HG03108 (cell line): Measurements from ENCODE around the gene LACTB.
"Not testable (repeated sequence)": the region's sequence is repeated elsewhere in the genome, so short reads cannot be mapped to it uniquely, and the experiment has no call there.

Source experiments
- ATAC-seq: cut with Tn5 transposase; IDR thresholded peaks from one replicate; pipeline ENCODE4 v1.9.1; 2021; ENCODE audit warnings: moderate library complexity; ENCODE audit not compliant: unreplicated experiment

LACTB gene

DNA sequence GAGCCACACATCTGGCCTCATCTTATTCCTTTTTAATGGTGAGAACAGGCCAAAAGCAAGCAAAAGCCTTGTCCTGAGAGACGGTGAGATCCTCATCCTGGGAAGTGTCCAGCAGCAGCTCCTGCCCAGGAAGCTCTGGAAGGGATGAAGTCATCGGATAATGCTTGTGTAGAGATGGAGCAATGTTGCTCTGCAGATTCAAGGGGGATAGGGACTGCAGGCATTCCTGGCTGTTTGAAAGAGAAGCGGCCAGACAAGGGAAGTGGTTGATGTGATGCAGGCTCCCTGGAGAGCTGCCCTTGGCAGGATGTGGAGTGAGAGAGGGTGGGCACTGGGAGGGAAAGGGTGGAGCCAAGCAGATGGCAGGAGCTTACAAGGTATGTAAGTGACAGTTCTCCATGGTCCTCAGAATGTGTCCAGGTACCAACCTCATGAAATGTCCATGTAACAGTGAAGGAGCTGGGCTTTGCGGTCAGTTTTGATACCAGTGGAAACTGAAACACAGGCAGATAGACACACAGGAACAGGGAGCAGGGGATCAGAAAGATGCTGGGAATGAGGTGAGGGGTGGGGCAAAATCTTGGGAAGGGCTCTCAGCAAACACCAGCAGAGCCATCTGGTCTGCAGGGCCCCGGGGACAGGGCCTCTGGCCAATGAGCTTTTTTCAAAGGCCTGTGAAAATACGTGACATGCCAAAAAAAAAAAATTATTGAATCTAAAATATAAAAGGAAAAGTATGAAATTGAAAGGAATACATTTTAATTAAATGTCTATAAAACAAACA, 32.2 kb upstream of the LACTB start:
- ATAC-seq: no peak

DNA sequence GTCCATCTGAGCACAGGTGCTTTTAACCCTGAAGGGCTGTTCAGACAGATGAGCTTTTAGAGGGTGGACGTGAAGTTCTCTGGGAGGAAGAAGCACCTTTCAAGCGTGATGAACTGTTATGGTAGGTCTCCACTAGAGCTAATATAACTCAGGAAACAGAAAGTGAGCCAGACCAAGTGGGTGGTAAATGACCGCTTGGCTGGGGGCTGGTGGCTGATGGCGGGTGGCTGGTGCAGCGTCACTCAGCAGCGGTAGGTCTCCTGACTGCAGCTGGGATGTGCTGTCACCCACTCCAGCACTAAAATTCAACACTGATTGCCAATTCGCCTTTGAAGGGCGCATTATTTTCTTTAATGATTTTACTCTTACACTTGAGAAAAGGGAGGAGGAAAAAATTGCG, 31.2 kb upstream of the LACTB start:
- ATAC-seq: no peak

DNA sequence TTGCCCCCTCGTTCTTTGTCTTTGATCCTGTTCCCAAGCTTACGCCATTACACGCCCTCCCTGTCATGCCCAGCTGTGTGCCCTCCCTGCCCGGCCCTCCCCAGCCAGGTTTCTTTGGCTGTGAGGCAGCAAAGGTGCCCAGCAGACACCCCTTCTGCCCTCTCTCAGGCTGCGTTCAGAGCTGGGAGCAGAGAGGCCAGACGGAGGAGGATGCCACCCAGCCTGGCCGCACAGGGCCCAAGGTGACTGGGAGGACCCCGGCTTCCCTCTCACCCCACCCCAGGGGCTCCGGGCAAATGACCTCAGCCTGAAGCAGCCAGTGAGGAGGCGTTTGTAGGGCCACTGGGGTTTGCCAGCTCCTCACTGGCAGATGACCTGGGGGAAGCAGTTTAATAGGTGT, 30.8 kb upstream of the LACTB start:
- no peak for ATAC-seq

DNA sequence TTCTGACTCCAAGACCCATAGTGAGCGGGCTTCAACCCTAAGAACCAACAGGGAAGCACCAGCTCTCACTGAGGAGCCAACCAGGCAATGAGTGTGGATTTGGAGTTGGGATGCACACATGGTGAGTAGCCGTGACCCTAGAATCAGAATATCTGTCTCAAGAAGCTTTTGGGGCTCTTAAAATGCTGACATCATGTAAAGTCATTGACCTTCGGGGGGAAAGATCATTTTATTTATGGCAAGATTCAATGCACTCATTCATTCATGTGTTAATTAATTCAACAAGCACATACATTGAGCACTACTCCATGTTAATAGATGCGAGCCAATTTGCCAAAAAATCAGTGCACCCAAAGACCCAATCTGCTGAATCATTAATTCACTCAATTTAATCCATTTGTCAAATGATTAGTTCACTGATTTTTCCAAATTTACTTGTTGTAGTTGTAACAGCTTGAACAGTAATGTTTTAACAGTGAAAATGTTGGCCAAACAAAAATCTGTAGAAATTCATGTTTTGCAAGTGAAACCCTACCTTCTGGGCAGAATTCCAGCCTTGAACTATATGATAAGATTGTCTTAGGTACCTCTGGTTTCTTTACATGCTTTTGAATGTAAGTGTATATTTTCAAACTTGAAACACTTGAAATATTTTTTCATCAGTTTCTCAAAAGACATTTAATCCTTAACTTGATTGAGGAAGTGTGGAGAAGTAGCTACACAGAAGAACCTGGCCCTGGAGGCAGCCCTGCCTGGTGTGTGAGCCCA, 29.8 kb upstream of the LACTB start:
- ATAC-seq: no peak

DNA sequence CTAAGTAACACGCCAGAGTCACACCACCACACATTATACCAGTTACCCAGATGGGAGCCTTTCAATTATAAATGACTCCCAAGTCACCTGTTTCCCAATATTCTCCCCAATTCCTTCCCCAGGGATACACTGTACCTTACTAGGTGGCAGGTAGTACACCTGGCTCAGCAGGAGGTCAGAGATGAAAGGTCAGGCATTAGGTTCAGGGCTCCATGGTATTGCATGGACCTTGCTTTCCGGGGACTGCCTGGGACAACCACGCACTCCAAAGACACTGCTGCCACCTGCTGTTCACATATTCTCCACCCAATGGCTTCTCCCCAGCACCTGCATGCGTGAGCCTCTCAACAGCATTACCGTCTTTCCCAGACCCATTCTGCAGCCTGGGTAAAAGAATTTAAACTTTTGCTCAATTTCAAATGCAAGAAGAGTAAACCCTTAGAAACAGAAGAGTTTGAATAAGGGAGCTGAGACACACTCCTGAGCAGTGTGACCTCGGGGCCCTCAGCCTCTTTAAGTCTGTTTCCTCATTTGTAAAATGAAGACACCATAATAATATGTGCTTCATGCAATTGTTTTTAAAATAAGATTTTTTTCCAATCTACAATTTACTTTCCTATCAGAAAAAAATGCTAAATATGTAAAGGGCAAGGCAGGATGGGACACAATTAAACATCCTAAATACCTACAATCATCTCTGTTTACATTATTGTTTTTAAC, 28.0 kb upstream of the LACTB start:
- ATAC-seq: no peak

DNA sequence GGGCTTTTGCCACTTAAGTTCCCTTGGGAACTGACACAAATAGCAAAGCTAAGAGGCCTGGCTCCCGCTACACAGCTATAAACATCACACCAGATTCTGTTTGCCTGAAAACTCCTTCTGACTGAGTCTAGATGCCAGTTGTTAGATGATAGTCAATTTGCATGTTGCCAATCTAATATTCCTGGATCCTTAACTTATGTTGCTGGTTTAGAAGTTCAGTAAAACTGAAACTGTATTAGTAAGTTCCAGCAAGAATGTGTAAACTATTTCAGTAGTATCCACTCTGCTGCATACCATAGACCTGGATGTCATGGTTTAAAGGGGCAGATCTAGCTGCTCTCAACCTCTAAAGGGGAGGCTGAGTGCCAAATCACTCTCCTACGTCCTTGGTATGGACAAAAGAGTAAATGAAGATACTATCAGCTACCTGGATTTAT, 27.1 kb upstream of the LACTB start:
- no peak for ATAC-seq

DNA sequence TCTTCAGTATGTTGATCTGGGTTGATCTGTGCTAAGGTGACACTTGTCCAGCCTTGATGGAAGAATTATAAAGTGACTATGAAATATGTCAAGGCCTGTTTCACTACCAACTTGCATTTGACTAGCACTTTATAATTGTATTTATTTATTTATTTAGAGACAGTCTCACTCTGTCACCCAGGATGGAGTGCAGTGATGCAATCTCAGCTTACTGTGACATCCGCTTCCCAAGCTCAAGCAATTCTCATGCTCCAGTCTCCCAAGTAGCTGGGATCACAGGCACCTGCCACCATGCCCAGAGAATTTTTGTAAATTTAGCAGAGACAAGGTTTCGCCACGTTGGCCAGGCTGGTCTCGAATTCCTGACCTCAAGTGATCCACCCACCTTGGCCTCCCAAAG, 25.5 kb upstream of the LACTB start:
- no peak for ATAC-seq

DNA sequence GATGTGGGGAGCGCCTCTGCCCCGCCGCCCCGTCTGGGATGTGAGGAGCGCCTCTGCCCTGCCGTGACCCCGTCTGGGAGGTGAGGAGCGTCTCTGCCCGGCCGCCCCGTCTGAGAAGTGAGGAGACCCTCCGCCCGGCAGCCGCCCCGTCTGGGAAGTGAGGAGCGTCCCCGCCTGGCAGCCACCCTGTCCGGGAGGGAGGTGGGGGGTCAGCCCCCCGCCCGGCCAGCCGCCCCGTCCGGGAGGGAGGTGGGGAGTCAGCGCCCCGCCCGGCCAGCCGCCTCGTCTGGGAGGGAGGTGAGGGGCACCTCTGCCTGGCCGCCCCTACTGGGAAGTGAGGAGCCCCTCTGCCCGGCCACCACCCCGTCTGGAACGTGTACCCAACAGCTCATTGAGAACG, 22.8 kb upstream of the LACTB start:
- ATAC-seq: not testable (repeated sequence)

DNA sequence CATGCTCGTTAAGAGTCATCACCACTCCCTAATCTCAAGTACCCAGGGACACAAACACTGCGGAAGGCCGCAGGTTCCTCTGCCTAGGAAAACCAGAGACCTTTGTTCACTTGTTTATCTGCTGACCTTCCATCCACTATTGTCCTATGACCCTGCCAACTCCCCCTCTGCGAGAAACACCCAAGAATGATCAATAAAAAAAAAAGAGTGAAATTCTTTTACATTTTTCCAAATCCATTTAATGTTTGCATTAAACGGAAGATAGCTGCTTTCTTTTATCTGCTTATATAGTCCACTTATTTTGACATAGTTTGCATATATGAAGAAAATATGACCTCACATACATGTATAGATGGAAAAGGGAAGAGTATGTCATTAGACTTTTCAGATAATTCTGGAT, 22.1 kb upstream of the LACTB start:
- ATAC-seq: not testable (repeated sequence)

DNA sequence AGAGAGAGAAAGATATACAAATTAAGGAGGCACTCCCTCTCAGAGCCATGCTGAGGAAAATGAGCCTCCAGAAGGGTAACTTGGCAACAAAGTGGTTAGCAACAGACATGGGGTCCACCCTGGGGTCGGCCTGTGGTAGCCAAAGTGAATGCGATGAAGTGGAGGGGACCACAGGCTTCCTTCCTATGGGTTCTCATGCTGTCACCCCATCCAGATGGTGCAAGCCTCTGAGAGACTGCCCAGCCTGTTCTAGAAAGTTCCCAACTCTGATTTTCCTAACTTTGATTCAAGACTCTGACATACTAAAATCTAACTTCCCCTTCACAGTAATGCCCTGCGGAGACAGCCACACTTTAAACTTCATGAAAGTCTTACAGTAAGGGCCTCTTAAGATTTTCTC, 18.2 kb upstream of the LACTB start:
- ATAC-seq: no peak

DNA sequence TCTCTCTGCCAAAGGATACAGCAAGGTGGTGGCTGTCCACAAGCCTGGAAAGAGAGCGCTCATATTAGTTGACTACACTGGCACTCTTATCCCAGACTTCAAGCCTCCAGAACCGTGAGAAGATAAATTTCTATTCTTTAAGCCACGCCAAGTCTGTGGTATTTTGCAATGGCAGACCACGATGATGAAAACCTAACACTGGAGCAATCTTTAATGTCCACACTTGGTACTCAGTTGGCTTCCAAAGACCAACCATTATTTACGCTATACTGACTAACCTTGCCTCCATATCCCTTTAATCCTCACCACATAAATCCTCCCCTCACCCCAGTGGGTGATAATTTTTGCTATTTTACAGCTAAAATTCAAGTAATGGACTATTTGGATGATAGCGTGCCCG, 16.9 kb upstream of the LACTB start:
- ATAC-seq: no peak

DNA sequence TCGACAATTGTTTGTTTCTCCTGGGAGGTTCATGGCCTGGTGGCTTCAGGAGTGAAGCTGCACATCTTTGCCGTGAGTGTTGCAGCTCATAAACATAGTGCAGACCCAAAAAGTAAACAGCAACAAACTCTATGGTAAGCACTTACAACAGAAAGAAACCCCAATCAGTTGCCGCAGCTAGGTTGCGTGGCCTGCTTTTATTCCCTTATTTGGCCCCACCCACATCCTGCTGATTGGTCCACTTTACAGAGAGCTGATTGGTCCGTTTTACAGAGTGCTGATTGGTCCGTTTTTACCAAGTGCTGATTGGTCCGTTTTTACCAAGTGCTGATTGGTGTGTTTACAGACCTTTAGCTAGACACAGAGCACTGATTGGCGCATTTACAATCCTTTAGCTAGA, 16.3 kb upstream of the LACTB start:
- not testable (repeated sequence) for ATAC-seq

DNA sequence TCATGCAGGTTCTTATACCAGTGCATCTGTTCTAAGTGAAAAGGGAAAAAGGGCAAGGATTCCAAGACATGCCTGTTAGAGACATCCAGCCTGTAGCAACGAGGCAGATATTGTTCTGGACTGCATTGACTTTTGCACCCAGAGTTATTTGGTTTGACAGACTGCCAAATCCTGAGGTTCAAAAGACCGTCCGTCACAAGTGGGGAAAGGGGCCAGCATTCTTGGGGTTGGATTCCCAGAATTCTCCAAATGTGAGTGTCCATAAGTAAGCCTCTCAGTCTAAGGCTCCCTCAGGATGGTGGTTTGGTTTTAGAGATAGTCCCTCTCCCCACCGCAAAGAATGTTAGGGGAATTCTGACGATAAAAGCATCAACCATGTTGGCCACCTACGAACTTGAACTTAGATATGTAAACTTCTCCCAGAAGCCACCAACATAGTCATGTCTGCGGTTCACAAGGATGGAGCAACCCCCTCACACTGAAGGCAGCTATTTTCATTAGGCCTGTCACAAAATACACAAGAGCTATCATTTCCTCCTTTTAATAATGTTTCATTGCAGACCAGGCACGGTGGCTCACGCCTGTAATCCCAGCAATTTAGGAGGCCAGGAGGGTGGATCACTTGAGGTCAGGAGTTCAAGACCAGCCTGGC, 13.6 kb upstream of the LACTB start:
- no peak for ATAC-seq

DNA sequence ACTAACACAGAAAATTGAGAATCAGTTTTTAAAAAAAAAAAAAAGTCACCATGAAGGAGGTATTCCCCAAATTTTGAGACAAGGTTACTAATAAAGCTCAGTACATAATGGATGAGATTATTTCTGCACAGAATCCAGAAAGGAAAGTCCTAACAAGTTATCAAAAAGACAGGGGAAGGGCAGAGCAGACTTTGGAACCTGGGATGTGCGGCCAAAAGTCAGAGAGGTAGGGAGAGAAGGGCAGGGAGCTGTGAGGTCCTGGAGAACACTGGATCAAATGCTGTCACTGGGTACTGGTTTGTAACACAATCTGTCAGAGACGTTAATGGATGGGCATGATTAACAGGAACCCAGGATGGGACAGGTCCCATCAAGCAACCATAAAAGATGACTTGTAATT, 12.2 kb upstream of the LACTB start:
- no peak for ATAC-seq

DNA sequence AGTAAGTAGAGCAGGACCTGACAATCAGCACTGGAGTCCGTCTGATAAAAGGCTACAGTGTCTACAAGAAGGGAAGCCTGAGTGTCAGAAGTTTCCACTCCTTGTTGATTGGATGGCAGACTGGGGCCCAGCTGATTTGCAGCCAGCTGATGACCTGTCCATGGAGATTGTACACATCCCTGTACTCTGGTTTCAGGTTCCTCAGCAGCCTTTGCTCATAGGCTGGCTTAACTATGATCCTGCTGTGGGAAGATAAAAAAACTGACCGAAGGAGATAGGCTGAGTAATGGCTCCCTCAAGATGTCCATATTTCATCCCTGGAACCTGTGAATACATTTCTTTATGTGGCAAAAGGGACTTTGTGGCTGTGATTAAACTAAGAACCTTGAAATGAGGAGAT, 11.7 kb upstream of the LACTB start:
- ATAC-seq: no peak

DNA sequence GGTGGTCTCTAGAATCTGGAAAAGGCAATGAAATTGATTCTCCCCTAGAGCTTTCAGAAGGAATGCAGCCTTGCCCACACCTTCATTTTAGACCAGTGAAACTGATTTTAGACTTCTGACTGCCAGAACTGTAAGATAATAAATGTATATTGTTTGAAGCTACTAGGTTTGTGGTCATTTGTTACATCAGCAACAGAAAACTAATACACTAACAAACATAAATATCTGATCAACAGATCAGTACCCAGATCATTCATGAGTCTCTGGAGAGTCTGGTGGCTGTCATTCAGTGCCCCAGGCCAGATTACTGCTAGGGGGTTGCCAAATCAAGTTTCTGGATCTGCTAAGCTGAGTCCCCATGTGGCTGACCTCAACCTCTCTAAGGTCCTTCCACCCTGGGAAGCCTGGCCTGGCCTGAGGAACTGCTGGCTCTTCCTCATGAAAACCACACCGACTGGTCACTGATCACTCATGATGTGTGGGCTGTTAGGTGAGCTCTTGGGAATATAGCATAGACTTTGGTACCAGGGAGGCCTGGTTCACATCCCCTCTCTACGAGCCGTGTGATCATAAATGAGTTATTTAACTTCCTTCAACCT, 11.1 kb upstream of the LACTB start:
- no peak for ATAC-seq

DNA sequence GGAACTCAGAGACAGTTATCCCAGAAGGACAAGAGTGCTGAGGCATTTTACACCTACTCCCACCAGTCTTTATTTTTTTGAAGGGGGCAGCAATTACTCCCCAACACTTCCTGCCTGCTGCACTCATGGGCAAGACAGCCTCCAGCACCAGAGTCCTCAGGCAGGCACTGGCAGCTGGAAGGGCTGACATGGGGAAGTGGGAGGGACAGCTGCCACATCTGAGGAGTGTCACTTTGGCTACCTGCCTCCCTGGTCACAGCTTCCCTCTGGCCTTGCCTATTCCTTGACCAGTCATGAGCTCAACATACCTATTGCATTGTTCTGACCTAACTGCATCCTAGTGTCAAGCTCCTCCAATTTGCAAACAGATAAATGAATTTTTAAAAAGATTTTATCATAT, 10.2 kb upstream of the LACTB start:
- ATAC-seq: no peak

DNA sequence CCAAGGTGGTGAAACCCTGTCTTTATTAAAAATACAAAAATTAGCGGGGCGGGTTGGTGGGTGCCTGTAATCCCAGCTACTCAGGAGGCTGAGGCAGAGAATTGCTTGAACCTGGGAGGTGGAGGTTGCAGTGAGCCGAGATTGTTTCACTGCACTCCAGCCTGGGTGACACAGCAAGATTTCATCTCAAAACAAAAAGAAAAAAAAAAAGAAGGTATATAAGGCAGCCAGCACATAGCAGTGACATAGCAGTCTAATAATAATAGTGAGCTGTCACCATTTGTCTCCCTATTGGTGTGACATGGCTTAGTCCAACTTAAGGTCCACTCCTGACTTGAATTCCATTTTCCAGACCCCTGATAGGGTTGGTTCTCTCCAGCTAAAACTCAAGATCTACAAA, 8.8 kb upstream of the LACTB start:
- ATAC-seq: no peak

DNA sequence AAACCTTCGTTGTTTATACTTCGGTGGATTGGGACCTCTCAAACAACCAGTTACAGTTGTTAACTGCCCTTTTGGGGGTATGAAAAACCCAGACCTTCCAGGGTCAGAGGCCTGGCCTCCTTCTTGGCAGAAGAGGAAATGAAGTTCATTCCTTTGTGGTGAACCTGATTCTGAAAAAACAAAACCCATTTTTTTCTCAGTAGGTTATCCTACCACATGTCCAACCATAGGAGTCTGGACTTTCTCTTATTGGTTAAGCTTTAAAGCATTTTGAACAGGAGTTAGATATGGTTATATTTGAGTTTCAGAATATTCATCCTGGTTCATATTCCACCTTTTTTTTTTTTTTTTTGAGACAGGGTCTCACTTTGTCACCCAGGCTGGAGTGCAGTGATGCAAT, 7.2 kb upstream of the LACTB start:
- no peak for ATAC-seq

DNA sequence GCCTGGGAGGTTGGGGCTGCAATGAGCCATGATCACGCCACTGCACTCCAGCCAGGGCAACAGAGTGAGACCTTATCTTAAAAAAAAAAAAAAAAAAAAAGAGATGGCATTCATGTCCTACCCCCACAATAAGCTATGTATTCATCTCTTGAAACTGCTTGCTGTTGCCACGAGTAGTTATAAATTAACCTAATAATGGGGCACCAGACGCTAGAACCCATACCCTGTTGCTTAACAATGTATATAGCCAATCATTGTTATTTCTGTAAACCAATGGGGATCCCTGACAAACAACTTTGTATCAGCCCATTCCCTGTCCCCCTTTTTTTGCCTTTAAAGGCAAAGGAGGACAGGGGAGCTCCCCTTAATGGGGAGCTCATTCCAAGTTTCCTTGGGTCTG, 2.8 kb upstream of the LACTB start:
- ATAC-seq: no peak
